Activated B cell treated with CpG ODN at 0.5 μM for 24 hours (primary cell): ENCODE measurements around the gene SULT1C2. TPM values are rescaled to one million over a fixed set of nuclear protein-coding genes. Genes with fewer than 3 reads are reported as not detected.

Experiments
- ATAC-seq: fragments of 200-7000 bp; cut with Tn5 transposase; one replicate; pipeline ENCODE4 v1.10.0; 2021; ENCODE audit warnings: low read depth, mild to moderate bottlenecking, moderate library complexity
- CTCF ChIA-PET: fragments of 350-600 bp; sonication (Branson Sonifier 250); formaldehyde crosslinking; loops from one replicate; lab custom pipeline; 2021; ENCODE audit warnings: antibody characterized with exemption; lab: Charles Lee
- POLR2A ChIA-PET: fragments of 350-600 bp; sonication (Branson Sonifier 250); formaldehyde crosslinking; loops from one replicate; lab custom pipeline; 2021; ENCODE audit warnings: antibody characterized with exemption; lab: Charles Lee
- DNase-seq: peaks from one replicate; pipeline ENCODE4 v3.0.0; 2022
- H3K27ac Mint-ChIP-seq: one replicate; pipeline ENCODE4 v1.8.0; 2020; ENCODE audit warnings: mixed read lengths
- H3K27me3 Mint-ChIP-seq: one replicate; pipeline ENCODE4 v1.8.0; 2021; ENCODE audit warnings: mixed read lengths
- H3K36me3 Mint-ChIP-seq: one replicate; pipeline ENCODE4 v1.8.0; 2021; ENCODE audit warnings: low read depth, mixed read lengths
- H3K4me1 Mint-ChIP-seq: one replicate; pipeline ENCODE4 v1.8.0; 2021; ENCODE audit warnings: mixed read lengths
- H3K4me3 Mint-ChIP-seq: one replicate; pipeline ENCODE4 v1.8.0; 2020; ENCODE audit warnings: mild to moderate bottlenecking, mixed read lengths
- H3K9me3 Mint-ChIP-seq: one replicate; pipeline ENCODE4 v1.8.0; 2020; ENCODE audit warnings: mixed read lengths
- intact Hi-C: fragments of 100-400 bp; cut with micrococcal nuclease; formaldehyde crosslinking; loops from one replicate; pipeline ENCODE4 v1.15.1; 2024
- total RNA-seq: library from RNA; stranded (reverse); gene quantifications from 2 replicates; pipeline ENCODE4 v1.2.3, GENCODE V29; 2022
- TF ChIP-seq, protein P1 (sequence below): fragments of 200-600 bp; IDR thresholded peaks from one replicate; pipeline ENCODE4 v1.8.0; 2022; ENCODE audit warnings: antibody characterized with exemption, mild to moderate bottlenecking

SULT1C2 gene
- total RNA-seq, 1 donor from 2014 or later, result not detected

DNA sequence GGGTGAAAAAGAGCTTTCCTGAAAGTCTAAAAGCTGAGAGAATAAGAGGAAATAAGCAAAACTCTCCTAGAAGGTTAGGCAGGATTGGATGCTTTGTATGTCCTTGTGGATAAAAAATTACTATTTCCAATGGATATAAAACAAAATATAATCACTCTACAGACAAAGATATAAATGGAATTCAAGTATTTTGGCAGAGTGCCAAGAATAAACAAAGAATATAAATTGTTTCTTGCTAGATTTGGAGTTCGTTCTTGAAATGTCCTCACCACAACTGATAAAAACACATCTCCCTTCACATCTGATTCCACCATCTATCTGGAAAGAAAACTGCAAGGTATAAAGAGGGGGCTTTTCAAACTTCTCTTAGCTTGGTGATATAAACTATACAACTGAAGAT lies 35.6 kb upstream of the SULT1C2 start:
- Mint-ChIP-seq H3K4me1 (no peaks in the 10 kb centered on the region), H3K36me3 (no peaks in the 10 kb centered on the region), H3K4me3 (no peak overlapping the region), H3K9me3 (no peaks in the 10 kb centered on the region), H3K27ac (no peak overlapping the region), H3K27me3 (no peaks in the 10 kb centered on the region)
- intact Hi-C loops, result no loop called here
- no peak for ATAC-seq
- ChIA-PET CTCF (no interaction called here), POLR2A (no interaction called here)
- TF ChIP-seq, protein P1, sequence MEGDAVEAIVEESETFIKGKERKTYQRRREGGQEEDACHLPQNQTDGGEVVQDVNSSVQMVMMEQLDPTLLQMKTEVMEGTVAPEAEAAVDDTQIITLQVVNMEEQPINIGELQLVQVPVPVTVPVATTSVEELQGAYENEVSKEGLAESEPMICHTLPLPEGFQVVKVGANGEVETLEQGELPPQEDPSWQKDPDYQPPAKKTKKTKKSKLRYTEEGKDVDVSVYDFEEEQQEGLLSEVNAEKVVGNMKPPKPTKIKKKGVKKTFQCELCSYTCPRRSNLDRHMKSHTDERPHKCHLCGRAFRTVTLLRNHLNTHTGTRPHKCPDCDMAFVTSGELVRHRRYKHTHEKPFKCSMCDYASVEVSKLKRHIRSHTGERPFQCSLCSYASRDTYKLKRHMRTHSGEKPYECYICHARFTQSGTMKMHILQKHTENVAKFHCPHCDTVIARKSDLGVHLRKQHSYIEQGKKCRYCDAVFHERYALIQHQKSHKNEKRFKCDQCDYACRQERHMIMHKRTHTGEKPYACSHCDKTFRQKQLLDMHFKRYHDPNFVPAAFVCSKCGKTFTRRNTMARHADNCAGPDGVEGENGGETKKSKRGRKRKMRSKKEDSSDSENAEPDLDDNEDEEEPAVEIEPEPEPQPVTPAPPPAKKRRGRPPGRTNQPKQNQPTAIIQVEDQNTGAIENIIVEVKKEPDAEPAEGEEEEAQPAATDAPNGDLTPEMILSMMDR, result no peak
- no peak for DNase-seq

DNA sequence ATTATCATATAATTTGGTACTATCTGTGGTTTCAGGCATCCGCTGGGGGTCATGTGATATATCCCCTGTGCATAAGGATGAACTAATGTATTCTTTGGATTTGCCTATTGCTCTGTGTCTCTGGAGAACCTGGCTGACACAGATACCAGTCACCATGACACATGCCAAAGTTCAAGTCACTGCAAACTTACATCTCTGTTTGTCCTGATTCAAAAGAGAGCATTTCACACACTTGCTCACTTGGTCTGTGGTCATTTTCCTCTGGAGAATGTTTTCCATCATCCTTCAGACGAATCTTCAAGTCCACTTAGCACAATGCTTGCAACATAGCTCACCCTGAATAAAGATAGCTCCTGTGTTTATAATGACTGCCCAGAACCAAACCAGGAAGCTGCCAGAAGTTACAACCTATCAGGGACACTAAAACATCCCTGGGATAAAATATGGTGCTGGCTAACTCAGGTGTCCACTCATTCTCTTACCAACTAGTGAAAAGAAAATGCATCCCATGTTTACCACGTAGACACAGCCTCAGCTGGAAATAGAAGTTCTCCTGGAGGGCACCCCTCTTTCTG lies 30.9 kb upstream of the SULT1C2 start:
- CTCF ChIA-PET, result no interaction called here
- ATAC-seq (no peak), DNase-seq (no peak)
- no peak overlapping the region for H3K4me3 Mint-ChIP-seq
- H3K9me3 Mint-ChIP-seq, result no peaks in the 10 kb centered on the region
- intact Hi-C loops, result no loop called here
- H3K4me1 Mint-ChIP-seq, result no peaks in the 10 kb centered on the region
- no peak overlapping the region for H3K27ac Mint-ChIP-seq
- no peaks in the 10 kb centered on the region for H3K36me3 Mint-ChIP-seq
- TF ChIP-seq, protein P1, result no peak
- peaks cover 3% of the 10 kb centered on the region for H3K27me3 Mint-ChIP-seq
- POLR2A ChIA-PET, result no interaction called here

DNA sequence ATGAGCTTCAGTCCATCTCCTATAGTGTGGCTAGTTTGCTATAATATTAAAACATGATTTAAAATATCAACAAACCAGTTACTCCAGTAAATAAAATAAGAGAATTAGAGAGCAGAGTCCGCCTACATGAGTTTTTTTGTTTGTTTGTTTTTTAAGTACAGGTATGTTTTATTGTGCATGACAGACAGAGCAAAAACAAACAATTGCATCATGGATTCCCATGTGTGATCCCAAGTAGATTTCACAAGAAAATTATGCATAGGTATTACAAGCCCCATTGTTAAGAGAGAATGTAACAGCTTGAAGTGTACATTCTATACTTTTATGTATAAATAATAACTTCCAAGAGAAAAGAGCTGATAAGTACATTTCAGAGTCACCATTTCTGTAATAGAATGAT lies 27.9 kb upstream of the SULT1C2 start:
- Mint-ChIP-seq H3K4me3 (no peak overlapping the region), H3K27ac (no peak overlapping the region), H3K9me3 (no peaks in the 10 kb centered on the region), H3K27me3 (peaks cover 10% of the 10 kb centered on the region), H3K36me3 (no peaks in the 10 kb centered on the region), H3K4me1 (no peaks in the 10 kb centered on the region)
- ChIA-PET CTCF (no interaction called here), POLR2A (interaction anchor here (0.5 kb wide), 1 partner anchor 49 kb away, joined by 5 read pairs; no protein-coding TSS in a partner anchor)
- TF ChIP-seq, protein P1, result no peak
- DNase-seq (no peak), ATAC-seq (no peak)
- intact Hi-C loops, result no loop called here

DNA sequence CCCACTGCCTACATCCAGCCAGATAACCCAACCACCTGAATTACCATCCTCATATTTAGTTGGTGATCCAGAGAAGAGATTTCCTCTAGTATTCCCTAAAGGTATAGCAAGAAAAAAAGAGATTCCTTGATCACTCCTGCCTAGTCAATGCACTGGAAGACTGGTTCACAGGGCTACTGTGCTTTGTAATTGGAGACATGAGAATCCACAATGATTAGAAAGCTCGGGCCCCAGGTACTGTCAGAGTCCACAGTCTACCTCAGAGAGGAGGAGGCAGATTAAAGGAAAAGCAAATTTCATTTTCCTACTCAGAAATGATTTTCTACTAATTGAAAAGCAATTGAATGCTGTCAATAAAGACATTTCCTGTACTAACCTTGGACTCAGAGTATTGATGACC lies 26.7 kb upstream of the SULT1C2 start:
- no peak overlapping the region for H3K4me3 Mint-ChIP-seq
- DNase-seq, result no peak
- intact Hi-C loops, result no loop called here
- CTCF ChIA-PET, result no interaction called here
- H3K27me3 Mint-ChIP-seq, result peaks cover 10% of the 10 kb centered on the region
- H3K36me3 Mint-ChIP-seq, result no peaks in the 10 kb centered on the region
- no peaks in the 10 kb centered on the region for H3K4me1 Mint-ChIP-seq
- no peak overlapping the region for H3K27ac Mint-ChIP-seq
- POLR2A ChIA-PET, result no interaction called here
- no peaks in the 10 kb centered on the region for H3K9me3 Mint-ChIP-seq
- no peak for ATAC-seq
- TF ChIP-seq, protein P1, result no peak

DNA sequence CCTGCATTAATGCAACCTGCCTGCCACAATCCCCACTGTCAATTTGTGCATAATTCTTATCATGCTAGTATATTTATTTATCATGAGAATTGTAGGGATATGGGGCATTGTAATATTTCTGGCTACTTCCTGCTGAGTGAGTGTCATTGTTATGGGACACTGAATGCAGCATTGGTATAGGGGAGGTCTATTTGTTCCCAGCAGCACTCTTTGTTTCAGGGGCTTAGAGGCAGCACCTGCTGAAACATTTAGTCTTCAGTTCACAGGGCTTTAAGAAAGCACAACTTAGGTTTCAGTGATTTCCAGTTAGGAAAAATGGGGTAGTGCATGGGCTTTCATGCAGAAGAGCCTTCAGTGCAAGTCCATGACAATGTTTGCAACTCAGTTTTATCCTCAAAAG lies 25.3 kb upstream of the SULT1C2 start:
- CTCF ChIA-PET, result no interaction called here

More for the DNA sequence above, 25.3 kb upstream of the SULT1C2 start:
- Mint-ChIP-seq H3K27ac (no peak overlapping the region), H3K4me1 (no peaks in the 10 kb centered on the region), H3K9me3 (no peaks in the 10 kb centered on the region), H3K4me3 (no peak overlapping the region), H3K36me3 (no peaks in the 10 kb centered on the region), H3K27me3 (peaks cover 12% of the 10 kb centered on the region)
- TF ChIP-seq, protein P1, result no peak
- DNase-seq (no peak), ATAC-seq (no peak)
- intact Hi-C loops, result no loop called here
- POLR2A ChIA-PET, result no interaction called here
